ENCODE results near the gene FAIM.

DNA sequence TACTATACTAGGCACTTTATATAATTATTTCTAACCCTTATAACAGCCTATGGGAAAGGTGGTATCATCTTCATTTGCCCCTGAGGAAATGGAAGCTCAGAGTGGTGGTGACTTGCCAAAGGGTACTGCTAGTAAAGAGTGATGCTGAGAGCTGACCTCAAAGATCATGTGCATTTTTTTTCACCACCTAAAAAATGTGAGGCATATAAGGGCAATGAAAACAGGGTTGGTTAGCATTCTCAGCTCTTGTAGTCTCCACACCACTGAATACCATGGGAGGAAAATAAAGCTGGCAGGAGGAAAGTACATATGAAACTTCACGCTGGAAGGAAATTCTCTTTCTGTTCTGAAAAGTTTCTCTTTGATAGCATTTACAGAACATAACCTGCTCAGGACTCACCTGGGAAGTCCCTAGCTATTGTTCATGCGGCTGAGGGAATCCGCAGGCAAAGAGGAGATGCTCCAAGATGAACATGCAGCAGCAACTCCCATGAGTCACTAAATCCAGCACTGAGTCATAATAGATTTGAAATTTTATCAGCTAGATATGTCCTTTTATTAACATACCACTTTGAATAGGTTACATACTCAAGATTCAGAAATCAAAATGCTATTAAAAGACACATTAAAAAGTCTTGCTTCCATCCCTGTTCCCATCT lies 17.3 kb downstream of the FAIM start:
- TF ChIP-seq, protein P1, sequence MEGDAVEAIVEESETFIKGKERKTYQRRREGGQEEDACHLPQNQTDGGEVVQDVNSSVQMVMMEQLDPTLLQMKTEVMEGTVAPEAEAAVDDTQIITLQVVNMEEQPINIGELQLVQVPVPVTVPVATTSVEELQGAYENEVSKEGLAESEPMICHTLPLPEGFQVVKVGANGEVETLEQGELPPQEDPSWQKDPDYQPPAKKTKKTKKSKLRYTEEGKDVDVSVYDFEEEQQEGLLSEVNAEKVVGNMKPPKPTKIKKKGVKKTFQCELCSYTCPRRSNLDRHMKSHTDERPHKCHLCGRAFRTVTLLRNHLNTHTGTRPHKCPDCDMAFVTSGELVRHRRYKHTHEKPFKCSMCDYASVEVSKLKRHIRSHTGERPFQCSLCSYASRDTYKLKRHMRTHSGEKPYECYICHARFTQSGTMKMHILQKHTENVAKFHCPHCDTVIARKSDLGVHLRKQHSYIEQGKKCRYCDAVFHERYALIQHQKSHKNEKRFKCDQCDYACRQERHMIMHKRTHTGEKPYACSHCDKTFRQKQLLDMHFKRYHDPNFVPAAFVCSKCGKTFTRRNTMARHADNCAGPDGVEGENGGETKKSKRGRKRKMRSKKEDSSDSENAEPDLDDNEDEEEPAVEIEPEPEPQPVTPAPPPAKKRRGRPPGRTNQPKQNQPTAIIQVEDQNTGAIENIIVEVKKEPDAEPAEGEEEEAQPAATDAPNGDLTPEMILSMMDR (IDR thresholded peaks at IDR 0.05; ENCODE audit: low read length), result no peak
- no peak for TF ChIP-seq EZH2 (optimal IDR thresholded peaks at IDR 0.05; ENCODE audit: low read depth, low read length)

Data from MM.1S (cell line).